ENCODE data around the gene CSHL1.
"Not testable (repeated sequence)": the region's sequence is repeated elsewhere in the genome, so short reads cannot be mapped to it uniquely, and the experiment has no call there.

- not testable (repeated sequence) for TF ChIP-seq CTCF (IDR thresholded peaks at IDR 0.05; ENCODE audit: poor library complexity, severe bottlenecking); EP300 (conservative IDR thresholded peaks at IDR 0.05; ENCODE audit: poor library complexity, severe bottlenecking); POLR2AphosphoS5 (IDR thresholded peaks at IDR 0.05); TAF1 (IDR thresholded peaks at IDR 0.05; ENCODE audit: low read depth); EZH2 (IDR thresholded peaks at IDR 0.05; ENCODE audit: borderline replicate concordance, insufficient read depth, low read length, poor library complexity, severe bottlenecking); REST (IDR thresholded peaks at IDR 0.05; ENCODE audit: borderline replicate concordance); MXI1 (conservative IDR thresholded peaks at IDR 0.05; ENCODE audit: poor library complexity, severe bottlenecking); RAD21 (conservative IDR thresholded peaks at IDR 0.05); SMC3 (conservative IDR thresholded peaks at IDR 0.05; ENCODE audit: poor library complexity)
Measured at GRCh38 chr17:63918789-63919305, 7.8 kb upstream of the CSHL1 start, which contains the start of gene GH1.
